EL (cell line): ENCODE measurements around the gene CTSC.
A peak's percentile ranks its signal among the peaks of the same experiment; 100 is the strongest.
"Not testable (repeated sequence)": the region's sequence is repeated elsewhere in the genome, so short reads cannot be mapped to it uniquely, and the experiment has no call there.

Source experiments
- DNase-seq: peaks from one replicate; pipeline ENCODE4 v3.0.0-alpha.2; 2016

The CTSC gene

GRCh38 chr11:88277349-88277915 is 60.1 kb downstream of the CTSC start:
- no peak for DNase-seq

- DNase-seq = no peak
Measured at GRCh38 chr11:88275636-88276035, 61.9 kb downstream of the CTSC start.

- no peak for DNase-seq
Measured at GRCh38 chr11:88266919-88267318, 70.6 kb downstream of the CTSC start.

- no peak for DNase-seq
Measured at GRCh38 chr11:88266157-88266556, 71.4 kb downstream of the CTSC start.

- no peak for DNase-seq
Measured at GRCh38 chr11:88259431-88259830, 78.1 kb downstream of the CTSC start.

- no peak for DNase-seq
Measured at GRCh38 chr11:88252208-88252607, 85.3 kb downstream of the CTSC start.

GRCh38 chr11:88250566-88251242 is 86.8 kb downstream of the CTSC start:
- DNase-seq = no peak

- DNase-seq = no peak
Measured at GRCh38 chr11:88249706-88250105, 87.8 kb downstream of the CTSC start.

- DNase-seq = peak; percentile 84
Measured at GRCh38 chr11:88246696-88247095, 90.8 kb downstream of the CTSC start.

GRCh38 chr11:88245576-88245975 is 92.0 kb downstream of the CTSC start:
- DNase-seq = not testable (repeated sequence)
